CD4-positive, alpha-beta T cell treated with Interleukin-17A for 1 hour (primary cell): ENCODE data around the gene MYEF2.

Experiments used
- DNase-seq: peaks from one replicate; pipeline ENCODE4 v3.0.0-alpha.2; 2020

Gene MYEF2

DNA sequence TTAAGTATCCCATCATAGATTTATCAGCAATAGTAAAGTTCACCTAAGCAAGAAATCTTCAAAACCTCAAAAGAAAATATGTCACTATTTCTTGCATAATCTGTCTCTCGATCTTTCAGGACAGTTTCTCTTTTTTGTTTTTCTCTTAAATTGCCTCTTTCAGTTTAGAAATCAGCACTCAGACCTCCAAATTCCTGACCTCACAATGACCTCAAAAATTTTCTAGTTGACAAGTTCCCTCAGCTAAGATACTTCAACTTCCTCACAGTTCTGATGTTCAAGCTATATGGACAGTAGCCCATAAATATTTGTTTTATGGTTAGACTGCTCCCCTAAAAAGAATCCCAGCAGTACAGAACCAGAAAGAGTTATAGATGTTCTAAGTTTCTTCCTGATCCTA lies 33.2 kb downstream of the MYEF2 start:
- no peak for DNase-seq

DNA sequence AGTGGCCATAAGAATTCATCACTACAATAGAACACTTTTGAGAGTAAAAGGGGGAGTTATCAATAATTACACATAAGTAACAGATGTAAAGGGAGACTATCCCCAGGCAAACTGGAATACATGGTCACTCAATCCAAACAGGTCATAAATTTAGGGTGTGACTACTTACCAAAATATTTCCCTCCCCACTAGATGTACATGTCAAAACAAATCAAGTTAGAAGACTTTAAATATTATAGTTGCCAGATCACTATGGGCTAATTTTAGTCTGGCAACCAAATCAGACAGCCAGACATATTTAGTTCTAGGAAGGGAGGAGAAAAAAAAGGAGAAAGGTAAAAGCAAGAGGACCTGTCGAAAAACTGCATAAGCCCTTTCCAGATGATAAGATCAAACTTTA lies 34.2 kb downstream of the MYEF2 start:
- no peak for DNase-seq

GRCh38 chr15:48132874-48133273 lies 45.2 kb downstream of the MYEF2 start:
- DNase-seq, result no peak

DNA sequence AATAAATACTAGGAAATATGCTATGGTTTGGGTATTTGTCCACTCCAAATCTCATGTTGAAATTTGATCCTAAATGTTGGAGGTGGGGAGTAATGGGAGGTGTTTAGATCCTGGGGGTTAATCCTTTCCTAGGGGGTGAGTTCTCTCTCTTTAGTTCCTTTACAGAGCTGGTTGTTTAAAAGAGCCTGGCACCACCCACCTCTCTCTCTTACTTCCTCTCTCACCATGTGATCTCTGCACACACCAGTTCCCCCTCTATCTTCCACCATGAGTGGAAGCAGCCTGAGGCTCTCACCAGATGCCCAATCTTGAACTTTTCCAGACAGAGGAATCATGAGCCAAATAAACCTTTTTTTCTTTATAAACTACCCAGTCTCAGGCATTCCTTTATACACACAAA lies 46.8 kb downstream of the MYEF2 start:
- DNase-seq, result no peak

DNA sequence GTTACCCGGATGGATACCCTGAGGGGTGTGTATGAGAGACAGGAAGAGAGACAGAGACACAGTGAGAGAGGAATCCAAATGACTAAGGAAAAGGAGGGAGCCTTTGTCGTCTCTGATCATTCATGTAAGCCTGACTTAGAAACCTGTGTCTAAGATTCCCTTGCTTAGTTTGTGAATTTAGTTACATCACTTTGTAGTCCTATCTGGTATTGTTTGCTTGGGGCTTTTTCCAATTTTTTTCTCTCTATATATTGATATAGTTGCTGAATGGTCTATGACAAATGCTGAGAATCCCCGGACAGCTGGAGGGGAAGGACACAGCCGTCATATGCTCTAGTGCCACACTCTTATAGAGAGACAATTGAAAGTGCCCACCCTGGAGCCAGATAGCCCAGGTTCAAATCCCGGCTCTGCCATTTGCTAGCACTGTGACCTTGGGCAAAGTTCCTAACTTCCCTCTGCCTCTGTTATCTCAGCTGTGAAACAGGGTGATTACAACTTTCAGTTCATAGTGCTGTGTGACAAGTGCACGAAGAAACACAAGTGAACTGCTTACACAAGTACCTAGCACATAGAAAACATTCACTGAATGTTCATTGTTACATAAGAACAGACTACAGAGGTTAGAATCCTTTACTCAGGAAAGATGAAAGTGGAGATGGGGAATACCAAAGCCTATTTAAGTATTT lies 51.3 kb downstream of the MYEF2 start:
- no peak for DNase-seq

GRCh38 chr15:48121849-48122248 lies 56.2 kb downstream of the MYEF2 start:
- no peak for DNase-seq

DNA sequence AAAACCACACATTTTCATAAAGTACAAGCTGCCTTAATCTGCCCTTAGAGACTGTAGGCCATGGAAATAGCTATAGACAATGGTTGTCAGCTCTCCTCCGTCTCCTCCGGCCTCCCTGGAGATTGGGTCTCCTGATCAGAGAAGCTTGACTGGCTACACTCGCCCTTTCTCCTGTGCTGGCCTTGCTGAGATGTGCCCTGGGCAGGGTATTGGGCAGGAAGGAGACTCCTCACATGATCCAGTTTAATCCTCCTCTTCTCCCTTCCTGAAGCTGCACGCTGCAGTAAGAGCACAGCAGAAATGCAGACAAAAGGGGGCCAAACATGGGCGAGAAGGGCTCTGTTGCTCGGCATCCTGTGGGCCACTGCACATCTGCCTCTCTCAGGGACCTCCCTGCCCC lies 57.4 kb downstream of the MYEF2 start, which contains the start of gene SLC24A5:
Gene SLC24A5, plus strand, starts transcription at position 246 of the 400 bp plus-strand sequence. Its CDS starts 55 bp downstream, at position 301.
- DNase-seq, result no peak

DNA sequence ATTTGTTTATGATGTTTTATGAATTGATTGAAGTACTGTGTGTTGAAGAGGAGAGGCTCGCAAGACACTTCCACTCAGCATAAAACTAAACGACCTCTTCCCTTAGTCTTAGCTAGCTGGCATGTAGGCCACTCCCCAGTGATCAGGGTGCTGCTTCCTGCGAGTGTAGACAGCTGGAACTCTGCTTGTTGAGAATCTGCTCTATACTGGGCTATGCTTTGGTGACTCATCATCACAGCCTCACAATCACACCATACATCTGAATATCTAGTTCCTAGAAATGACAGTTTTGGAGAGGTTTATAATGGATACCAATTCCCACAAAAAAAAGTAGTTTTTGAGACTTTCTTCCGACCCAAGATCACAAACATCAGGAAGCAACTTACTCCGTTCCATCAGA lies 58.8 kb downstream of the MYEF2 start:
- no peak for DNase-seq

- DNase-seq, result no peak
Observed at GRCh38 chr15:48112242-48112641, 65.9 kb downstream of the MYEF2 start.

- no peak for DNase-seq
Observed at GRCh38 chr15:48109856-48110531, 68.1 kb downstream of the MYEF2 start.

DNA sequence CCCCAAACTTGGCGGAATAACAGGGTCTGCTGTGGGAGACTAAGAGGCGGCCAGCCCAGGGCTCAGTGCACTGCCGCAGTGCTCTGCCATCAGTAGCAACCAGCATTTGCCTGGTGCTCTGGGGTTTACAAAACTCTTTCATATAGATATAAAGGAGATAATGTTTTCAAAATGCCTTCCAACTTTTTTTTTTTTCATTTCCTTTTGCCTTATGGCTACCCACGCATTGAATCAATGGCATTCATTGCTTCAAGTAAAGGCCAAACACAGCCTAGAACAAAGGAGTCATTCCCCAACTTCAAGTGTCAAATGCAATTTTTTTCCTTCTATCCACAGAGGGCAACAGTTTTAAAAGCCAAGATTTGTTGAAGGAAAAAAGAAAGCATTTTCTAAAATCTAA lies 68.9 kb downstream of the MYEF2 start:
- no peak for DNase-seq

DNA sequence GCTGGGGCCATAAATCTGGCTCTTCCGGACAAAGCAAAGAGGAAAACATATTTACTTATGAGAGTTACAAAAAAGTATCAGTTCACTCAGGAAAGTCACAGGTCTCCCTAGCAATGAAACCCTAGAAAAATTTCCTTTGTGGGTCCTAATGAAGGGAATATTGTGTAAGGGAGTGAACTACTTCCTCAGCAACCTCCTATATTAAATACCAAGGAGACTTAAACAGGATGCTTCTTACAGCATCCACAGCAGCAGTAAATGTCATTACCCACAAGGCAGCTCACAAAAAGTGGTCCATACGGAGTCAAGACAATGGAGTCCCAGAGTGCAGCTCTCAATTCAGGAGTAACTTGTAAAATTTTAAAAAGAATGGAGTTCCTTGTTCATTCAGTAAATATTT lies 72.2 kb downstream of the MYEF2 start:
- DNase-seq, result no peak

DNA sequence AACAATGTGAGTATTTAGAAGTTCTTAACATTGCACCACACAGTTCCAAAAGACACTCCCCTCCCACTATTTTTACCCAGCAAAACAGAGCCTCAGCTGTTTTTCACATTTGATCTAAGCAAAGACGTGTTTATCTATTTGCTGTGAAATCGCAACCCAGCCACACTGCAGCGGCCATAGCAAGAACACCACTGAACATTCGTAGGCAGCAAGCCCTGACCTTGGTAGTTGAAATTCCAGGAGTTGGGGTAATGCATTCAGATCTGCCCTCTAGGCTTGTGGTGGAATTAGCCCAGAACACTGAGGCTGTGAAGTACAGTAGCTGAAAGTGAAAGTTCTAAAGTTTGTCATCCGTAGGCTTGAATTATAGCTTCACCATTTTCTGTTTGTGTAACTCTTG lies 74.4 kb downstream of the MYEF2 start:
- no peak for DNase-seq

- DNase-seq, result no peak
Observed at GRCh38 chr15:48102167-48102566, 75.9 kb downstream of the MYEF2 start.

GRCh38 chr15:48101376-48101961 lies 76.6 kb downstream of the MYEF2 start:
- DNase-seq, result no peak

- no peak for DNase-seq
Observed at GRCh38 chr15:48097264-48097663, 80.8 kb downstream of the MYEF2 start.

DNA sequence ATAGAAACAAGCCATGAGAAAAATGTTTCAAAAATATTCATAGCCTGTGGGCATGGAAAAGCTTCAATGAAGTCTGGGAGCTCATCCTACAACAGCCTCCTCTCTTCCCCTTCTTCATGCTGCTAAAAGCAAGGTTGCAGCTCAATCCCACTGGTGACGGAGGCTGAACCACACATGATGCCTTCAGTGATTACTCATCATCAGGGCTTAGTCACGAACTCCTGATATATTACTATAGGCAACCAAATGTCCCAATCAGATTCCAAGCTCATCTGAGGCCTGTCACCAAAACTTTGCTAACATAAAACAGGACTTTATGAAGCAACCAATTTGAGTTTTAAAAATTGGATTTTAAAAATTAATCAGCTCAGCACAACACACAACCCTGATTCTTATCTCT lies 81.3 kb downstream of the MYEF2 start:
- no peak for DNase-seq

GRCh38 chr15:48096355-48096786 lies 81.7 kb downstream of the MYEF2 start:
- DNase-seq, result no peak

GRCh38 chr15:48091522-48091921 lies 86.6 kb downstream of the MYEF2 start:
- no peak for DNase-seq

GRCh38 chr15:48090666-48091065 lies 87.4 kb downstream of the MYEF2 start:
- DNase-seq, result no peak

DNA sequence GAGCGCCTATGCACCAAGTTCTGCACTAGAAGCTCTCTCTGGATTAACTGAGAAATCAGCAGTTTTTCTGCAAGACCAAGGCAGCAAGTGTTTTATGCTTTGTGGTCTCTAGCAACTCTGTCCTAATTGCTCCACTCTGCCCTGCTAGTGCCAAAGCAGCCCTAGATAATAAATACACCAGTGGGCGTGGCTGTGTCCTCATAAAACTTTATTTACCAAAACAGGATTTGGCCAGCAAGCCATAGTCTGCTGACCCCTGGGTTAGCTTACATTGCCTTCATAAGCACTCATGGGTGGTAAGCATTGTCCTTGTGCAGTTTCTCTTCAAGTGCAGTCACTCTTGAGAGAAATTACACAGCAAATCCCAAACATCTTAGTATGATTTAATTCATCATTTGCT lies 88.0 kb downstream of the MYEF2 start:
- no peak for DNase-seq

GRCh38 chr15:48089702-48090101 lies 88.4 kb downstream of the MYEF2 start:
- no peak for DNase-seq

- no peak for DNase-seq
Observed at GRCh38 chr15:48087844-48088243, 90.3 kb downstream of the MYEF2 start.

DNA sequence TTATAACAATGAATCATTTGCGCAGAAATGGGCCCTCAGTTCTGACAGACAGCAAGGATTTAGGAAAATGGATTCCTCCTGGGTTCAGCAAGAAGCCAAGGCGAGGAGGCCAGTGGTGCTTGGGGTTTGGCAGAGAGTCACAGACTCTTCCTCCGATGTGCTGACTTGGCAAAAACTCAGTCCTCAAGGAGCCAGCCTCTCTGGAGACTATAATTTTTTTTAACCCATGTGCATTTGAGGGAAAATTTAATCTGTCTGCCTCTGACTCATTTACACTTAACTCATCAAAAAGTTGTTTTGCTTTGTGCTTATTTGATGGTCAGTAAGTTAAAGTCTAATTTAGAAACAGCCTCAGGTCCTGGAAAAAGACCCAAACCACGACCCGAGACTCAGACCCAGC lies 91.5 kb downstream of the MYEF2 start:
- DNase-seq, result no peak
